RPMI7951 (cell line): Measurements from ENCODE around the gene TGM2. TPM values are rescaled to one million over a fixed set of nuclear protein-coding genes. Genes with fewer than 3 reads are reported as not detected.

ENCODE experiments used
- DNase-seq: peaks from one replicate; pipeline ENCODE4 v3.0.0-alpha.2; 2012; ENCODE audit warnings: low read depth
- total RNA-seq: library from RNA; depleted of rRNA; stranded (reverse); fragments of >200 nt; shearing (Covaris generic); gene quantifications from 2 replicates; pipeline ENCODE4 v1.2.3, GENCODE V29; 2014

The TGM2 gene
- total RNA-seq, 1 experiment from 2014 or later = 650 TPM

DNA sequence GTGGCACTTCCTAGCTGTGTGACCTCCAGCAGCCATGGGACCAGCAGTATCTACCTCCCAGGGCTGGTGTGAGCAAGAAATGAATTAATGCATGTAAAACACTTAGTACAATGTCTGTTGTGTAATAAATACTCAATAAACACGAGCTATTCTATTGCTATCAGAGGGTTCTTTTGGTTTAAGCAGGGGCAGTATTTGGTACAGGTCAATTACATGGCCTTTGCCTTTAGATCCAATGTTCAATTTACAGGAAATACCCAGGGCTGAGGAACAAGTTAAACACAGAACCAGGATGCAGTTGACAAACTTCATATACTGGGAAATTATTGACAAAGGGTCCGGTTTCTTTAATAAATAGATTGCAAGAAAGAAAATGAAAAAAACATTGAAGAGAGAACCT lies 2.9 kb downstream of the TGM2 start:
- DNase-seq = no peak

DNA sequence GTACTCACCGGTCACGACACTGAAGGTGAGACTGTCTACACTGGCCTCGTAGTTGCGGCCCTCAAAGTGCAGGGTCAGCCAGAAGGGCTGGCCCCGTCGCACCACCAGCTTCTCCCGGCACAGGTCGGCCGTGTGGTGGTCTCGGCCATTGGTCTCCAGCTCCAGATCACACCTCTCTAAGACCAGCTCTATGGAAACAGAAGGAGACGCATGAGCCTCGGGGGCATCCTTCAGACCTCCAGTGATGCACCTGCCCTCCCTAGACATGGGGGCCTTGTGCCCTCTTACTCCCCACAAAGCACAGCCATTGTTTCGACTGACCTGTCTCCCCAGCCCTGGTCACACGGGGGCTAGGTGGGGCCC lies 3.7 kb downstream of the TGM2 start:
- no peak for DNase-seq

DNA sequence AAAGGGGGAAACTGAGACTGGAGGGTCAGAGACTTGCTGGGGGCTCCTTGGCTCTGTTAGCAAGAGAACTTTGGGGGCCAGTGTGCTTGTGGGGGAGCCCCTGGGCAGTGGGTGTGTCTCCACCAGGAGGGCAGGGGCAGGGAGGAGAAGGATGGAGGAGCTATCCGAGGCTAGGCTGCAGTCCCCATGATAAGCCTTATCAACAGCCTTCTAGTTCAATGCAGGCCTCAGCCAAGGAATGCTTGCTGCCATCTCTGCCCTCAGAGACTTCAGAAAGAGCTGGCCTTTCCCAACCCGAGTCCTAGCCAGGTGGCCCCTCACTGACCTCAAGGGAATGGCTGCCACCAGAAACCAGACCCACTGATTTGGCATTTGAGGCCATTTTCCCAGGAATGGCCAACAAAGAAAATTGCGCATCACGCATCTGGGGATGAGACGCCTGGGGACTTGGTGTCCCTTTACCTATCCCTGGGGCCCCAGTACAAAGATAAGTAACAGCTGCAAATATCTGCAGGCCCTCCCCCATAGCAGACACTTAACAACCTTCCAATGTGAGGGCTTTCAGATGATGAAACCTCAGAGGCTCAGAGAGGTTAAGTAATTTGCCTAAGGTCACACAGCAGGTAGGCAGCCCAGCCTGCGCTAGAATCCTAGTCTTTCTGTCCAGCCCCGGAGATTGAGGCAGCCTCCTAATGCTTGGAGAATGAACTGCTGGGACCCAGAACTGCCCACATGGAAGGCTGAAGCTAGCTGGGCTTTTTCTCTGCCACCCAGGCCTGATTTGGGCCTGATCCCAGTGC lies 4.9 kb downstream of the TGM2 start:
- DNase-seq = no peak

DNA sequence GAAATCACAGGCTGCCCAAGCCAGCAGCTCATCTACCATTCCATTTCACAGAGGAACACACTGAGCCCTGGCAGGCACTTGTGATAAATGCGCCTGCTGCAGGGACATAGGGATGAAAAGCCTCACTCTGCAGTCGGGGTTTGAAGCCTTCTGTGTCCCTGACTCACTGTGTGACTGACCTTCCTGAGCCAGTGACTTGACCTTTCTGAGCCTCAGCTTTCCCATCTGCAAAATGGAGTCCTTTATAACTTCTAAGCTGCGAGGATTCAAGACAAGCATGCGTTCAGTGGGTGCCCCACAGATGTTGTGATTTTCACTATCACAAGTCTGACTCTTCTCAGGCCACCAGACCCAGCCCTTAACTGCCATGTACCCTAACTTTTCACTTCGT lies 5.5 kb downstream of the TGM2 start:
- no peak for DNase-seq

DNA sequence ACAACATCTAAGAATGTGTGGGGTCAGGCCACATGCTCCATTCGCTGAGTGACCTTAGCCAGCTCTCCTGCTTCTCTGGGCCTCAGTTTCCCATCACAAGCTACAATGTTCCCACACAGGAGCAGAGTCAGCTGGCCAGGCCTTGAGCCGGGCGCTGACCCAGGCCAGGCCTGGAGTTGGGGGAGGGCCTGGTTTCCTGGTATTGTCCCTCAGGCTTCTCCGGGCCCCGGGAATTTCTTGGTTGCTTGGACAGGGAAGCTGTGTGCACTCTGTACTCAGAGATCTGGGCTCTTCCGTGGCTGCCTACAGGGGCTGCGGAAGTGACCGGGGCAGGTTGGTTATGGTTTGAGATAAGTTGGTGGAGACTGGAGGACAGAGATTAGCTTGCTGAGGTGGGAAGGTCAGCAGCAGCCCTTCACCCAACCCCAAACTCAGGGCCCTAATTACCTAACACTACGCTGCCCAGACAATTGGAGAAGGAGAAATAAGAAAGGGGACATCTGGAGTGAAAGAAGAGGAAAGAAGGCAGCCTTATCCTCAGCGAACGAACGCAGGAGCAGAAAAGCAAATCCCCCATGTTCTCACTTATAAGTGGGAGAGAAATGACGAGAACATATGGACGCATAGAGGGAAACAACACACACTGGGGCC lies 6.2 kb downstream of the TGM2 start:
- no peak for DNase-seq

DNA sequence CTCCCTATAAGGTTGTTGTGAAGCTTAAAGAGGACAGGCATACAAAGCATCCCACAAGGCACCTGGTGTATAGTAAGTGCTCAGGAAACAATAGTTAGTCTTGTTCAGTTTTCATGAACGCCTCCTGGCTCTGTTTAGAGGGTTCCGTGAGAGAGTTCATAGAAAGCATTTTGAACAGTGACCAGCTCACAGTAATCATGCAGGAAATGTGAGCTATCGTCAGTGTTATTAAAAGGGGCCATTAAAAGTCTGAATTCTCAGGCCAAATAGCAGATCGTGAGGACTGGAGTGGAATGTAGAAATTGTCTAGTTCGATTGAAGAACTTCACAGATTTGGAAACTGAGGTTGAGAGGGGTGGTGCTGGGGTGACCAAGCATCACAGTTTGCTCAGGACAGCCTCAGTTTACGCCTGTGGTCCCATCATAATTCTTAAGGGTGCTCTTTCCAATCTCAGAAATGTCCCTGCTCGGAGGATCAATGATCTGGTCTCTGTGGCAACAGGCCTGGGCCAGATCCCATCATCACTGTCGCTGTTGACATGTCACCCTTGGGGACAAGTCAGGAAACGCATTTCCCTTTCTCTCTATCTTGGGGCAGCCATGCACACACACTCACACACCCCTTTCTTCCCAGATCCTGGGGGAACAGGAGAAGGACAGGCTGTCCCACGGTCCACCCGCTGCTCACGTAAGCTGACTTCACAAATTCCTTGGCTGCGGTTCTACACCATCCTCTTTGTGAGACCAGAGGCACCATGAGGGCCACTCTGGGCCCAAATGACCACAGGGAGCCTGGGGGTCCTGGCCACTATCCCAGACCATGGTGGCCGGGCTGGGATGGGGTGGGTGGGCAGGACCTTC lies 7.2 kb downstream of the TGM2 start:
- DNase-seq = no peak

DNA sequence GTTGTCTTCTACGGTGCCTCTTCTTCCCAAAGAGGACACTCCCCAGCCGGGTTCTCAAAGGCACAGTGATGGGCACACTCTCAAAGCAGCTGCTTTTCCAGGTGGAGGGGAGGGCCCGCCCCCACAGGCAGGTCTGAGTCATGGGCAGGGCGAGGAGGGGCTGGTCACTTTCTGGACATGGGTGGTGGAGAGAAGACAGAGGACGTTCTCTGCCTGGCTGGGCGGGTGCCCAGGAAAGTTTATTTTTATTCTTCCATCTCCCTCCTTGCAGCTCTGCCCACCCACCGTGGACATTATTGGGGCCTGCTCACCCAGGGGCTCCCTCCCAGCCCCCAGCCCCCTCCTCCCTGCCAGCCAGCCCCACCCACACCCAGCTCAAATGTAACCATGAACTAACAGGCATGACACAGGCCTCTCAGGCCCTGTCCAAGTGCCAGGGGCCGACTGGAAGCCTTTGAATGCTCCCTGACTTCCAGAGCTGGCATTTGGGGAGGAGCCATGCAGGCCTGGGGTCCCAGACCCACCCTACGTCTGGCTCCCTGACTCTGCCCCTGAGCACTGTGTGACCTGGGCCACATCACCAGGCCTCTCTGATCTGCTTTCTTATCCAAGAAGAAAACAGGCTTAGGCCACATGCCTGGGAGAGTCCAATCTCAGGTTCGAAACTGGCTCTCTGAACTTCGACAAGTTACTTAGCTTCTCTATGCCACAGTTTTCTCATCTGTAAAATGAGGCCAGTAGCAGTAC lies 8.0 kb downstream of the TGM2 start:
- DNase-seq = peak; percentile 81

DNA sequence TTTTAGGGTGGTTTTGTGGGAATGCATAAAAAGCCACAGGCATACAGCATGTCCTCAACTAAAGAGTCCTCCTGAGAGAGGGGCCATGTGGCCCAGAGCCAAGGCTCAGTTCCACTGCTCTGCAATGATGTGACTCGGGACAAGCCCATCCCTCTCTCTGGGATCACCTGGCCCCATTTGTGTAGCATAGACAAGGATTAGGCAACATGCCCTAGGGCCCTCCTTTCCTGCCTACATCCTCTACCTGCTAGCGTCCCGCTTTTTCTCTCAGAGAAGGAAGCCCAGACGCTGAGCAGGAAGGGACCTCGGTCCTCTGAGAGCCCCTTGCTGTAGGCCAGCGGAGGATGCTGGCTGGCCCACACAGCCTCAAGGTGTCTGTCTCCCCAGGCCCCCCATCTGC lies 8.8 kb downstream of the TGM2 start:
- no peak for DNase-seq

DNA sequence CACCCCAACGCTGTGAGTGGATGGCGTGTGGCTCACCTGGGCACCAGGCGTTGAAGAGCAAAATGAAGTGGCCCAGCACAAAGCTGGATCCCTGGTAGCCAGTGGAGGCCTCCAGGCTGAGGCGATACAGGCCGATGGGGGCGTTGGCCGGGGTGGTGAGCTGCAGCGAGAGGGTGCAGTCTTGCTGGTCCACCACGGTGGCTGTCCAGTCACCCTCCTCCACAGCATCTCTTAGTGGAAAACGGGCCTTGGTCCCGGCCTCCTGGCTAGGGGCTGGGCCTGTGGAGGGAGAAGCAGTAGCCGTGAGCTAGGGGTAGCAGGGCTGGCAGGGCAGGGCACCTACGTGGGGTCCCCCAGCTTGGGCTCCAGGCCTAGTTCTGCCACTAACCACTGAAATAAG lies 9.3 kb downstream of the TGM2 start:
- no peak for DNase-seq

DNA sequence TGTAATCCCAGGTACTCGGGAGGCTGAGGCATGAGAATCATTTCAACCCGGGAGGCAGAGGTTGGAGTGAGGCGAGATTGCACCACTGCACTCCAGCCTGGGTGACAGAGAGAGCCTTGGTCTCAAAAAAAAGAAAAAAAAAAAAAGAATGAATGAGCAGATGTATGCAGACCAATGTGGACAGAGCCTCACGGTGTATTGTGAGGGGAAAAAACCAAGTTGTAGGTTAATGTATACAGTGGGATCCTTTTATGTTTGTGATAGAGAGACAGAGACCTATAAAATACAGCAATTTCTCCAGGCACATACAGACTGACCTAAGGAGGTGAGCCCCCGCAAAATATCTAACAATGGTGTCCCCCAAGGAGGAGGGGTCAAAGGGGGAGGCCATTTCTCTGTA lies 11.7 kb downstream of the TGM2 start:
- DNase-seq = peak; percentile 54

DNA sequence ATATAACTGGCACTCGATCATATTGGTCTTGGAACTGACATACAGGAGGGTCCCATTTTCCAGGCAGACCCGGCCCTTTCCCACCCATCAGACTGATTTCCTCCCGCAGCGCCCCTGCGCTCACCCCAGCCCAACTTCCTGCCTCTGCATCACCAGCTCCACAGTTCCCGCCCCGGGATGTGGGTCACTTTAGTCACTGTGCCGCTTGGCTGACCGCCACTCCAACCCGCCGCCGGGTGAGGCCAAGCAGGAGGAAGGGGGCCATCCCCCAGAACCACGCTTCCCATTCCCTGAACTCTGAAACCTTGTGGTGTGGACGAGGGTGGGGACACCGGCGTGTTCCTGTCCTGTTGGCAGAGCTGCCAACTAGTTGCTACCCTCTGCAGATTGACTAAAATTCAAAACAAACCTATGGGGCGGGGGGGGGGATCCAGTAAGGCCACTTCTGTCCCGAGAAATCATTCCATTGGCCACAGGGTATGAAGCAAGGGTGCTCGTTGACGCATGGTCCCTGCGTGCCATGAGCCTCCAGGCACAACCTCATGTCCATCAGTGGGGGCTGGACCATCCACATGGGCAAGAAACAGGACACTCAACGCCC lies 12.3 kb downstream of the TGM2 start:
- DNase-seq = peak; percentile 100

DNA sequence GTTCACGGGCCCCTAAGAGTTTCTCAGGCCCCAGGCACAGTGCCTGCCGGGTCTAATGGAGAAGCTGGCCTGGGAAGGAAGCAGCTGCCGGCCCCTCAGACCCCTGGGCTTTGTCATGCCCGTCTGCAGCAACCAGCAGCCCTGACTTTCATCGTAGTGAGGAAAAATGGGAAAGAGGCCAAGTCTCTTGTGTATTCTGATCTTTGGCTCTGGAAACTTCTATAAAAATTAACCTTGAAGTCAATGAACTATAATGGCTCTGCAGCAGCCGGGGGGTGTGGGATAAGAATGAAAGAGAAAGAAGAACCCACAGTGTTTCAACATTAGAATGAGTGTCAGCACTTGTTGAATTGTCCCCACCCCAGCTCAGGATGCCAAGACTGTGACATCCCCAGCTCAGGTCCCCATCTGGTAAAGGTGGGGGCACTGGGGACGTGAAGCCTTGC lies 12.9 kb downstream of the TGM2 start:
- peak; percentile 90 for DNase-seq

DNA sequence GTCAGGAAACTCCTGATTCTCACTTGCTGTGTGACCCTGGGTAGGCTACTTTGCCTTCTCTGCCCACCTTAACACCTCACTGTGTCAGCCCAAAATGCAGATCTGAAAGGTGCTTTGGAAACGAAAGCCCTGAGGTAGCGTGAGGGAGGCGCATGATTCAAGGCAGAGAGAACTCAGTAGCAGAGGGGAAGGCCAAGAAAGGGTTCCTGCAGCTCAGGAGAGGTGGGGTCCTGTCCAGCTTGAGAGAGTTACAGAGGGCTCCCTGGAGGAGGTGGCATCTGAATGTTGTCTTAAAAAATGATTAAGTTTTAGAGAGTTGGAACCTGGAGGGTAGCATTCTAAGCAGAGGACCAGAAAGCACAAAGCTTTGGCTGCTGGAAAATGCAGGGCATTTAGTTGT lies 13.6 kb downstream of the TGM2 start:
- no peak for DNase-seq

DNA sequence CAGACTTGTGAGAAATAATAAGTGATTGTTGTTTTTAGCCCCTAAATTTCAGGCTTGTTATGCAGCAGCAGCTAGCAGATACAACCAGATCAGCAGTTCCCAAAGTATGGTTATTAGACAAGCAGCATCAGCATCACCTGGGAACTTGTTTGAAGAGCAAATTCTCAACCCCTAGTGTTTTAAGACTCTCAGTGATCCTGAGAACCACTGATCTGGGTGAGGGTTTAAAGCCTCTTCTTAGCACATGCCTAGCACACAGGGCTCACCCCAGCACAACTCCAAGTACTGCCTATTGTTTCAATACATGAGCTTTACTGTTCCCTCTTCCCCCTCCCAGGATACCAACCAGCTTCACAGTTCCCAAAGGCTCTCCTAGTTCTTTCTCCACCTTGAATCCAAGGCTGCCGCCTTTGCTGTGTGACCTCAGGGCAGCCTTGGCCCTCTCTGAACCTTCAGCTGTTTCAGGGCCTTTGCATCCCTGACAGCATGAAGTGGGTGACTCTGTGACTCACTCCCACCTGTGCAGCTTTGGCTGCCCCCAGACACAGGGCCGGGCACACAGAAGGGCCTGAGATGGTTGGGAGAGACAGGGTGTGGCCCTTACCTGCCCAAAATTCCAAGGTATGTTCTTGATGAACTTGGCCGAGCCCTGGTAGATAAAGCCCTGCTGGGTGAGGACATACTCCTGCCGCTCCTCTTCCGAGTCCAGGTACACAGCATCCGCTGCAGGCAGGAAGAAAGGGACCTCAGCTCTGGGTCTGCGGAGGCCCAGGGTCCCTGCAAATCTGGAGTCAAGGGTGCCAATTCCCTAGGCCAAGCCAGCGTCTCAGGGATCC lies 14.5 kb downstream of the TGM2 start:
- no peak for DNase-seq

DNA sequence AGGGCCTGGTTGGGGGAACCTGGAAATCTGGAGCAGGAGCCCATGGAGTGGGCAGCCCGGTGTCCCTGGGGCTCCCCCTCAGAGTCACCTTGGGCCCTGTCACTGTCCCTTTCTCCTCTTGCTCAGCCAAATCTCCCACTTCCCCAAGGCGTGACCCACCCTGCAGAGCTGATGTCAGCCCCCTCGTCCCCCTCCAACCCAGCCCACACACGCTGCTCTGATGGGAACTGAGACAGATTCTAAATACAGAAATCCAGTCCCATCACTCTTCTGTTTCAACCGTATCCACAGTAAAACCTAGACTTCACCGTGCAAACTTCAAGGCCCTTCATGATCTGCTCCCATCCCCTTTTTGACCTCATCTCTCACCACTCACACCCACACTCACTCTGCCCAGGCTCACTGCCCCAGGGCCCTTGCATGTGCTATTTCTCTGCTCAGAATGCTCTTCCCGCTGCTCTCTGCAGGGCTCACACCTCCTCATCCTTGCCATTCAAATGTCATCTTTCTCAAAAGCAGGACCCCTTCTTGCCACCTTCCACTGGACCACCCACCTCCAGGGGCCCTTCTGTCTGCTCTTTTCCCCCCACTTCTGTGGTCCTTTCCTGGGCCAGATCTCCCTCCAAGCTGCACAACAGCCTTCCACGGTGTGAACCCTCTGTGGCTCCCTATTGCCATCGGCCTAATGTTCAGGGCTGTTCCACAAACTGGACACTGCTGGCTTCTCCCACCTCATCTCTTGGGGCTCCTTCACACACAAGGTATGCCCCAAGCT lies 16.6 kb downstream of the TGM2 start:
- no peak for DNase-seq

DNA sequence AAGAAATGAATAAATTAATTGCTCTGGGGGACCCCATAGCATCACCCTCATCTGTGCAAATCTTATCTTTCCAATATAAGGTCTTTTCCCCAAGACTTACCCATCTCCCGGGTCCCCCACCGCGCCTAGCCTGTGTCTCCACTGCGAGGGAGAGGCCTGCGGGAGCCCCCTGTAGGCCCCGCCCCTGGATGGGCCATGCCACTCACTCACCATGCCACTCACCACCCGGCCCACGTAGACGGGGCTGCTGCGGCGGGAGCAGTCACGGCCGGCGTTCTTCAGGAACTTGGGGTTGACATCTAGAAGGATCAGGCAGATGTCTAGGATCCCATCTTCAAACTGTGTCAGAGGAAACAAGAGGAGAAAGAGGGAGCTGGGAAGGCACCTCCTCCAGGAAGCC lies 17.3 kb downstream of the TGM2 start:
- DNase-seq = no peak

DNA sequence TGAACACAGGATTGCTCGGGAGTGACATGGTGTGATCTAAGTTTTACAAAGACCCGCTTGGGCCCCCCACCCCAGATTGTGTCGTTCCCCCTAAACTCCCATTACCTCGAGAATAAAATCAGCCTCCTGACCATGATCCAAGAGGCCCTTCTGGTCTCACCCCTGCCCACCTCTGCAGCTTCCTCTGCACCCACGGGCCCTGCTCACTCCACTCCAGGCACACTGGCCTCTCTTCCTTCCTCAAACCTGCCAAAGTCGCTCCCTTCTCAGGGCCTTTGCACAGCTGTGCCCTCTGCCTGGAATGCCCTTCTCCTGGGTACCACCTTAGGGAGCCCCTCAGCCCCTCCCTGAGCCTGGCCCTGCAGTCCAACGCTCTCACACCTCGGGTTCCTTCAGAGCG lies 17.9 kb downstream of the TGM2 start:
- DNase-seq = no peak

DNA sequence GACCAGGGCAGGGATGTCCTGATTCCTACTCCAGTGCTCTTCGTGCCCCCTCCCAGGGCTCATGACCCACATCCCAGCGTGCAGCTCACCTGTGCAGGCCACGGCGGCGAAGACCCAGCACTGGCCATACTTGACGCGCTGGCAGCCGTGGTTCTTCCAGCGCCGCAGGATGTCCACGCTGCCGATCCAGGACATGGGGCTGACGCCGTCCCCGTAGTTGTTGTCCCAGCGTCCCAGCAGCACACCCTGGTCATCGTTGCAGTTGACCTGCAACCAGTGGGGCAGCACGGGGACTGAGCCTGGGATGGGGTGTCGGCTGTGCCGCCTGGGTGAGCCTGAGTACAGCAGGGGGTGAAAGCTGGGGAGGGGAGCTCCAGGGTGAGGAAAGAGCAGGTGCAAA lies 18.4 kb downstream of the TGM2 start:
- no peak for DNase-seq

DNA sequence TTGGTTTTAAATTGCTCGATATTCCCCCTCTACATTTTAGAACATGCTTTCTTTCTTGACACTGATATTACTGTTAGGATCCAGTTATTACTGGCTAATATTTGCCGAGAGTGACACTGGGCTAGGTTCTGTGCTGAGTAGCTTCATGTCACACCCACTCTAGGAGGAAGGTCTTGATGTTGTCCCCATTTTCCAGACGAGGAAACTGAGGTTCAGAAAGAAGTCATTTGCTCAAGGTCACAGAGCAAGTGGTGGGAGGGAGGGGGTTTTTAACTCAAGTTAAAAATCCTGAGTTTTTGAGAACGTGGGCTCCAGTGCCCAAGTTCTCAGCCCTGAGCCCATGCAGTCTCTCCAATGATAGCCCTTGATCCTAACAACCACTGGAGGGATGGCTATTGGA lies 18.9 kb downstream of the TGM2 start:
- DNase-seq = no peak

DNA sequence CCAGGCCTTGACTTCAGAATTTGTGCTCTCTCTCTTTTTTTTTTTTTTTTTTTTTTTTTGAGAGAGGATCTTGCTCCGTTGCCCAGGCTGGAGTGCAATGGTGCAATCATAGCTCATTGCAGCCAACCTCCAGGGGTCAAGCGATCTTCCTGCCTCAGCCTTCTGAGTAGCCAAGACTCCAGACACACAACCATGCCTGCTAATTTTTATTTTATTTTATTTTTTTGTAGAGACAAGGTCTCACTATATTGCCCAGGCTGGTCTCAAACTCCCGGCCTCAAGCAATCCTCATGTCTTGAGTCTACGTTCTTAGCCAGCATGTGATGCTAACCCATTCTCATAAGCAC lies 19.4 kb downstream of the TGM2 start:
- no peak for DNase-seq
